ENCODE data around the gene MAP7D1. TPM values are rescaled to one million over a fixed set of nuclear protein-coding genes. Genes with fewer than 3 reads are reported as not detected.

Gene MAP7D1
- total and polyA plus RNA-seq, 2 experiments from 2014 or later = 35.8 to 224 TPM

- H3K9me2 ChIP-seq (ENCODE audit: insufficient read depth) = no peaks in the 10 kb centered on the region
- WGBS, 2 experiments (ENCODE audit: low coverage in 1 of 2, low lambda C conversion rate in 2 of 2, missing lambda C conversion rate in 2 of 2) = 63 to 73% methylated on average over 6 to 11 of the region's 11 CpGs
- H3K27me3 ChIP-seq (replicated peaks; ENCODE audit: insufficient read depth) = no peaks in the 10 kb centered on the region
- no peaks in the 10 kb centered on the region for H3K9me3 ChIP-seq (ENCODE audit: low read depth)
- H3K9ac ChIP-seq = peak overlapping the region; percentile 54
- no peak for TF ChIP-seq EZH2phosphoT487 (IDR thresholded peaks at IDR 0.05; ENCODE audit: insufficient read depth, low read depth)
- no peak for TF ChIP-seq EZH2 (IDR thresholded peaks at IDR 0.05; ENCODE audit: insufficient read depth, poor library complexity, severe bottlenecking)
- no peak overlapping the region for H3K4me2 ChIP-seq (ENCODE audit: unreplicated experiment)
- H3F3A ChIP-seq (ENCODE audit: insufficient read depth) = 0 out of 2 replicates have a peak, but pooled peaks cover 3% of the 10 kb centered on the region
- DNase-seq = peak; percentile 90
- peak overlapping the region; percentile 51; the same call in 1 of the 2 replicates for H2AFZ ChIP-seq
- no peaks in the 10 kb centered on the region for H3K36me3 ChIP-seq (ENCODE audit: low read depth)
- H3K79me2 ChIP-seq (ENCODE audit: insufficient read depth) = no peaks in the 10 kb centered on the region
- peaks cover 13% of the 10 kb centered on the region for H3K4me1 ChIP-seq (ENCODE audit: insufficient read depth)
- H4K20me1 ChIP-seq (ENCODE audit: insufficient read depth) = no peaks in the 10 kb centered on the region
- peak overlapping the region; percentile 54 for H3K27ac ChIP-seq
- in situ Hi-C loops (cut with MboI) = loop anchor here (10.0 kb wide), 1 partner anchor 186 kb away; no protein-coding TSS in a partner anchor
- no peak overlapping the region for H3K4me3 ChIP-seq
These were observed 46.8 kb upstream of the MAP7D1 start for GRCh38 chr1:36109041-36109679.

DNA sequence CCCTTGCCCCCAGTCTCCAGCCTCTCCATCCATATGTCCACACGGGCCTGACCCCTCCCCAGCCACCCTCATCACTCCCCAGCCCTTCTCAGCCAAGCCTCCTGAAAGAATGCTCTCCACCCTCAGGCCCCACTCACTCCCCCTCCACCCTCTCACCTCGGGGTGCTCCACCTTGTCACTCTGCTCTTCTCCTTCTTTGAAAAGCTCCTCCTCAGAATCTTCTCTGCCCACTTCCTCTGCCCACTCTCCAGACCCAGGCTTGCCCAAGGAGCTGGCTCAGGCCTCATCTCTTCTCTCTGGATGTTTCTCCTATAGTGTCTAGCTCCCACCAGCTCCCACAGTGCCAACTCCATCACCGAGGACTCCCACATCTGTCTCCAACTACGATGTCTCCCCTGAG is 44.8 kb upstream of the MAP7D1 start:
- no peaks in the 10 kb centered on the region for H3K9me2 ChIP-seq (ENCODE audit: insufficient read depth)
- no peaks in the 10 kb centered on the region for H4K20me1 ChIP-seq (ENCODE audit: insufficient read depth)
- in situ Hi-C loops (cut with MboI) = no loop called here
- no peaks in the 10 kb centered on the region for H3K79me2 ChIP-seq (ENCODE audit: insufficient read depth)
- no peak for DNase-seq
- no peak overlapping the region; the same call in 1 of the 2 replicates for H2AFZ ChIP-seq
- WGBS, 2 experiments (ENCODE audit: low coverage in 1 of 2, low lambda C conversion rate in 2 of 2, missing lambda C conversion rate in 2 of 2) = 17 to 29% methylated on average over 3 to 4 of the region's 4 CpGs
- H3K27me3 ChIP-seq (replicated peaks; ENCODE audit: insufficient read depth) = no peaks in the 10 kb centered on the region
- H3K4me1 ChIP-seq (ENCODE audit: insufficient read depth) = peaks cover 27% of the 10 kb centered on the region
- H3K27ac ChIP-seq = no peak overlapping the region
- TF ChIP-seq EZH2phosphoT487 (IDR thresholded peaks at IDR 0.05; ENCODE audit: insufficient read depth, low read depth) (no peak), EZH2 (IDR thresholded peaks at IDR 0.05; ENCODE audit: insufficient read depth, poor library complexity, severe bottlenecking) (no peak)
- H3K4me3 ChIP-seq = no peak overlapping the region
- H3K36me3 ChIP-seq (ENCODE audit: low read depth) = no peaks in the 10 kb centered on the region
- H3K4me2 ChIP-seq (ENCODE audit: unreplicated experiment) = no peak overlapping the region
- peaks cover 8% of the 10 kb centered on the region for H3F3A ChIP-seq (ENCODE audit: insufficient read depth)
- H3K9ac ChIP-seq = no peak overlapping the region
- H3K9me3 ChIP-seq (ENCODE audit: low read depth) = no peaks in the 10 kb centered on the region

DNA sequence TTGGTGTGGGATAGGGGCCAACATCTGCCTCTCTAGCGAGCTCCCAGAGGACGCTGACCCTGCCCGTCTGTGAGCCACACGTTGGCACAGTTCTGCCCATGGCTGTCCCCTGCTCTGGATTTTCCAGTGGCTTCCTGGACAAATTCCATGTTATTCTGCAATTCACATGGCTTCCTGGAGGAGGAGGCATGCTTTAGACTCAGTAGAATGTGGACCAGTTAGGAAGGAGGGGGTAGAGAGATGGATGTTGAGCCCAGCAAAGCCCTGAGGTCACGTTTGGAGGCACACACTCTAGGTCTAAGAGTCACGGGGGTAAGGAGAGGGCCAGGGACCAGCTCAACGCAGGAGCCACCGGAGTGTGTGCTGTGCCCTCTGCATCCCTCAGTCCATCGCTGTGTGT is 43.1 kb upstream of the MAP7D1 start:
- TF ChIP-seq EZH2phosphoT487 (IDR thresholded peaks at IDR 0.05; ENCODE audit: insufficient read depth, low read depth) = no peak
- no peak for TF ChIP-seq EZH2 (IDR thresholded peaks at IDR 0.05; ENCODE audit: insufficient read depth, poor library complexity, severe bottlenecking)
- Histone ChIP-seq H3K27me3 (replicated peaks; ENCODE audit: insufficient read depth) (no peaks in the 10 kb centered on the region), H3K4me2 (ENCODE audit: unreplicated experiment) (no peak overlapping the region), H3F3A (ENCODE audit: insufficient read depth) (peaks cover 22% of the 10 kb centered on the region), H4K20me1 (ENCODE audit: insufficient read depth) (no peaks in the 10 kb centered on the region), H3K4me3 (no peak overlapping the region), H3K9ac (no peak overlapping the region), H3K9me2 (ENCODE audit: insufficient read depth) (no peaks in the 10 kb centered on the region), H3K79me2 (ENCODE audit: insufficient read depth) (no peaks in the 10 kb centered on the region), H3K4me1 (ENCODE audit: insufficient read depth) (peaks cover 34% of the 10 kb centered on the region), H3K36me3 (ENCODE audit: low read depth) (no peaks in the 10 kb centered on the region), H2AFZ (no peak overlapping the region), H3K27ac (no peak overlapping the region), H3K9me3 (ENCODE audit: low read depth) (no peaks in the 10 kb centered on the region)
- WGBS, 2 experiments (ENCODE audit: low coverage in 1 of 2, low lambda C conversion rate in 2 of 2, missing lambda C conversion rate in 2 of 2) = 90 to 94% methylated on average over 9 of the region's 9 CpGs
- DNase-seq = no peak
- in situ Hi-C loops (cut with MboI) = no loop called here

- Histone ChIP-seq H4K20me1 (ENCODE audit: insufficient read depth) (no peaks in the 10 kb centered on the region), H2AFZ (peak overlapping the region; percentile 50; the same call in 1 of the 2 replicates), H3K9ac (peak overlapping the region; percentile 78), H3K79me2 (ENCODE audit: insufficient read depth) (no peaks in the 10 kb centered on the region), H3K4me2 (ENCODE audit: unreplicated experiment) (peak overlapping the region; percentile 57), H3F3A (ENCODE audit: insufficient read depth) (peaks cover 22% of the 10 kb centered on the region), H3K4me3 (no peak overlapping the region; the same call in 1 of the 2 replicates), H3K9me3 (ENCODE audit: low read depth) (no peaks in the 10 kb centered on the region), H3K36me3 (ENCODE audit: low read depth) (no peaks in the 10 kb centered on the region), H3K9me2 (ENCODE audit: insufficient read depth) (no peaks in the 10 kb centered on the region), H3K27ac (peak overlapping the region; percentile 93; the same call in 1 of the 2 replicates), H3K4me1 (ENCODE audit: insufficient read depth) (peaks cover 25% of the 10 kb centered on the region), H3K27me3 (replicated peaks; ENCODE audit: insufficient read depth) (no peaks in the 10 kb centered on the region)
- TF ChIP-seq EZH2phosphoT487 (IDR thresholded peaks at IDR 0.05; ENCODE audit: insufficient read depth, low read depth) (no peak), EZH2 (IDR thresholded peaks at IDR 0.05; ENCODE audit: insufficient read depth, poor library complexity, severe bottlenecking) (no peak)
- 73 to 77% methylated on average over 5 of the region's 5 CpGs for WGBS, 2 experiments (ENCODE audit: low coverage in 1 of 2, low lambda C conversion rate in 2 of 2, missing lambda C conversion rate in 2 of 2)
- in situ Hi-C loops (cut with MboI) = no loop called here
- no peak for DNase-seq
These were observed 41.6 kb upstream of the MAP7D1 start for GRCh38 chr1:36114371-36114770.

Data from GM23248 (cell line).